Muscle layer of colon (tissue), 2 donors: ENCODE measurements around the gene XKR7.

ENCODE experiments used
- H3K27ac ChIP-seq: one replicate; pipeline ENCODE4 v1.7.0; 2013; ENCODE audit warnings: low read depth, mild to moderate bottlenecking, low read length, moderate library complexity
- H3K27me3 ChIP-seq, 2 donors: one replicate each; pipeline ENCODE4 v1.7.0; 2013; ENCODE audit warnings: low read length in 2 of 2, mild to moderate bottlenecking in 2 of 2; ENCODE audit not compliant: insufficient read depth in 2 of 2, control insufficient read depth in 1 of 2
- H3K36me3 ChIP-seq: one replicate; pipeline ENCODE4 v1.7.0; 2013; ENCODE audit warnings: mild to moderate bottlenecking, low read length; ENCODE audit not compliant: insufficient read depth
- H3K4me1 ChIP-seq: one replicate; pipeline ENCODE4 v1.7.0; 2013; ENCODE audit warnings: mild to moderate bottlenecking, low read length; ENCODE audit not compliant: insufficient read depth
- H3K4me3 ChIP-seq, 2 donors: one replicate each; pipeline ENCODE4 v1.7.0; 2013; ENCODE audit warnings: low read length in 2 of 2, low read depth in 1 of 2, mild to moderate bottlenecking in 1 of 2, moderate library complexity in 1 of 2
- H3K9ac ChIP-seq: one replicate; pipeline ENCODE4 v1.7.0; 2013; ENCODE audit warnings: low read length
- H3K9me3 ChIP-seq: one replicate; pipeline ENCODE4 v1.7.0; 2013; ENCODE audit warnings: mild to moderate bottlenecking, low read length
- donor health status: abdominal sarcoma.
- donor health status: Adenocarcinoma of cecum.

The XKR7 gene

GRCh38 chr20:31988430-31989015, 20.6 kb downstream of the XKR7 start:
- no peak overlapping the region for H3K4me3 ChIP-seq
- H3K4me1 ChIP-seq = no peaks in the 10 kb centered on the region
- no peaks in the 10 kb centered on the region for H3K27me3 ChIP-seq
- no peaks in the 10 kb centered on the region for H3K36me3 ChIP-seq
- no peak overlapping the region for H3K27ac ChIP-seq
- H3K9ac ChIP-seq = no peak overlapping the region
- no peaks in the 10 kb centered on the region for H3K9me3 ChIP-seq

GRCh38 chr20:31989030-31989645, 21.2 kb downstream of the XKR7 start:
- Histone ChIP-seq H3K27me3 (no peaks in the 10 kb centered on the region), H3K9me3 (no peaks in the 10 kb centered on the region), H3K36me3 (no peaks in the 10 kb centered on the region), H3K4me1 (no peaks in the 10 kb centered on the region), H3K9ac (no peak overlapping the region), H3K27ac (no peak overlapping the region), H3K4me3 (no peak overlapping the region)

- no peaks in the 10 kb centered on the region for H3K36me3 ChIP-seq
- peaks cover 0 to 13% of the 10 kb centered on the region in 2 donors for H3K27me3 ChIP-seq
- H3K9ac ChIP-seq = no peak overlapping the region
- H3K4me3 ChIP-seq = no peak overlapping the region
- no peak overlapping the region for H3K27ac ChIP-seq
- no peaks in the 10 kb centered on the region for H3K9me3 ChIP-seq
- no peaks in the 10 kb centered on the region for H3K4me1 ChIP-seq
Measured at GRCh38 chr20:31990641-31991338, 22.8 kb downstream of the XKR7 start.

- peaks cover 0 to 16% of the 10 kb centered on the region in 2 donors for H3K27me3 ChIP-seq
- H3K36me3 ChIP-seq = no peaks in the 10 kb centered on the region
- no peaks in the 10 kb centered on the region for H3K9me3 ChIP-seq
- no peak overlapping the region for H3K9ac ChIP-seq
- no peak overlapping the region for H3K4me3 ChIP-seq
- no peak overlapping the region for H3K27ac ChIP-seq
- H3K4me1 ChIP-seq = no peaks in the 10 kb centered on the region
Measured at GRCh38 chr20:31991339-31991705, 23.4 kb downstream of the XKR7 start.

GRCh38 chr20:31992086-31992485, 24.1 kb downstream of the XKR7 start:
- no peaks in the 10 kb centered on the region for H3K4me1 ChIP-seq
- H3K27me3 ChIP-seq = peaks cover 0 to 16% of the 10 kb centered on the region in 2 donors
- H3K36me3 ChIP-seq = no peaks in the 10 kb centered on the region
- no peaks in the 10 kb centered on the region for H3K9me3 ChIP-seq
- no peak overlapping the region for H3K9ac ChIP-seq
- no peak overlapping the region for H3K27ac ChIP-seq
- H3K4me3 ChIP-seq = no peak overlapping the region

GRCh38 chr20:31996996-31997395, 29.0 kb downstream of the XKR7 start:
- Histone ChIP-seq H3K27ac (no peak overlapping the region), H3K36me3 (no peaks in the 10 kb centered on the region), H3K4me1 (no peaks in the 10 kb centered on the region), H3K27me3 (peaks cover 0 to 16% of the 10 kb centered on the region in 2 donors), H3K4me3 (no peak overlapping the region), H3K9me3 (no peaks in the 10 kb centered on the region), H3K9ac (no peak overlapping the region)

- no peak overlapping the region for H3K9ac ChIP-seq
- no peak overlapping the region for H3K27ac ChIP-seq
- H3K9me3 ChIP-seq = no peaks in the 10 kb centered on the region
- H3K36me3 ChIP-seq = no peaks in the 10 kb centered on the region
- H3K27me3 ChIP-seq = peaks cover 0 to 16% of the 10 kb centered on the region in 2 donors
- no peak overlapping the region for H3K4me3 ChIP-seq
- H3K4me1 ChIP-seq = no peaks in the 10 kb centered on the region
Measured at GRCh38 chr20:31998246-31998645, 30.3 kb downstream of the XKR7 start.

- Histone ChIP-seq H3K9me3 (no peaks in the 10 kb centered on the region), H3K27me3 (no peaks in the 10 kb centered on the region), H3K4me3 (no peak overlapping the region), H3K4me1 (no peaks in the 10 kb centered on the region), H3K27ac (no peak overlapping the region), H3K36me3 (no peaks in the 10 kb centered on the region), H3K9ac (no peak overlapping the region)
Measured at GRCh38 chr20:32003325-32003724, 35.4 kb downstream of the XKR7 start.

GRCh38 chr20:32004963-32005362, 37.0 kb downstream of the XKR7 start:
- no peaks in the 10 kb centered on the region for H3K27me3 ChIP-seq
- H3K9me3 ChIP-seq = no peaks in the 10 kb centered on the region
- no peak overlapping the region for H3K27ac ChIP-seq
- H3K4me3 ChIP-seq = no peak overlapping the region
- H3K4me1 ChIP-seq = no peaks in the 10 kb centered on the region
- H3K9ac ChIP-seq = no peak overlapping the region
- H3K36me3 ChIP-seq = no peaks in the 10 kb centered on the region

- Histone ChIP-seq H3K36me3 (no peaks in the 10 kb centered on the region), H3K9ac (no peak overlapping the region), H3K4me1 (no peaks in the 10 kb centered on the region), H3K27me3 (no peaks in the 10 kb centered on the region), H3K27ac (no peak overlapping the region), H3K9me3 (no peaks in the 10 kb centered on the region), H3K4me3 (no peak overlapping the region)
Measured at GRCh38 chr20:32006053-32006452, 38.1 kb downstream of the XKR7 start.

GRCh38 chr20:32006841-32007786, 39.2 kb downstream of the XKR7 start:
- Histone ChIP-seq H3K27me3 (no peaks in the 10 kb centered on the region), H3K9ac (no peak overlapping the region), H3K36me3 (no peaks in the 10 kb centered on the region), H3K4me3 (no peak overlapping the region), H3K9me3 (no peaks in the 10 kb centered on the region), H3K27ac (no peak overlapping the region), H3K4me1 (no peaks in the 10 kb centered on the region)
